ENCODE results near the gene HSP90B1. TPM values are rescaled to one million over a fixed set of nuclear protein-coding genes. Genes with fewer than 3 reads are reported as not detected.

The HSP90B1 gene
- 100 to 1,000 TPM; 300 to 652 TPM for total RNA-seq

- H3K4me3 ChIP-seq, result peak within 1 kb of the TSS; percentile 67 to 70
- no peaks in the 10 kb centered on the region for H3K36me3 ChIP-seq
- H3K27me3 ChIP-seq (replicated peaks; ENCODE audit: insufficient read depth), result no peaks in the 10 kb centered on the region
- H3K4me1 ChIP-seq (replicated peaks), result no peaks in the 10 kb centered on the region
- WGBS, result under 1% methylated on average over 44 of the region's 56 CpGs
- DNase-seq (ENCODE audit: low spot score), result peak; percentile 100
- H3K27ac ChIP-seq, result peak within 1 kb of the TSS; percentile 84 to 92
- no peaks in the 10 kb centered on the region for H3K9me3 ChIP-seq
- peak; percentile 98 for TF ChIP-seq POLR2A (IDR thresholded peaks at IDR 0.05)
- peak in 1 of 4 experiments; percentile 24 for TF ChIP-seq CTCF (IDR thresholded peaks at IDR 0.05)
- TF ChIP-seq POLR2AphosphoS5 (IDR thresholded peaks at IDR 0.05), result peak; percentile 97
- intact Hi-C loops (cut with DNase I), result no loop called here
Observed at GRCh38 chr12:103930034-103930786, at the start of gene HSP90B1. HSP90B1 (plus strand) TSS chr12:103930410; CDS start chr12:103930516, 106 bp downstream.

DNA sequence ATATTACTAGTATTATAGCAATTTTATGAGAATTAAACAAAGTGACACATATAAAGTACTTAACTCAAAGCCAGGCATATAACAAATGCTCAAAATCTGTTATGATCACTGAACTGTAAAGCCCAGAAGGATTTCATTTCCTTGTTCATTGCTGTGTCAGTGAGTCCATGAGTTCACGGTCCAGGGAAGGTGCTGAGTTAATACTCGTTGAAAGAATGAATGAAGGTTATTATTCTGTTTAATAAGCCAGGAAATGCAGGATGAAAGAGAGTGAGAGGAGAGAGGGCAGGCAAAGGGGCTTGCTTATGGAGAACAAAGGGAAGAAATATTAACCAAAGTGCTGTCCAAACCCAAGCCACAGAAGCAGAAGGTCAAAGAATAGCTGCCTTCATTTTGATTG, 48.9 kb upstream of the HSP90B1 start:
- DNase-seq (ENCODE audit: low spot score), result no peak
- Histone ChIP-seq H3K27me3 (replicated peaks; ENCODE audit: insufficient read depth) (no peaks in the 10 kb centered on the region), H3K9me3 (no peaks in the 10 kb centered on the region), H3K4me1 (replicated peaks) (no peaks in the 10 kb centered on the region), H3K27ac (no peak overlapping the region), H3K36me3 (no peaks in the 10 kb centered on the region), H3K4me3 (no peak overlapping the region)
- intact Hi-C loops (cut with DNase I), result no loop called here
- 41% methylated on average over 2 of the region's 2 CpGs for WGBS
- TF ChIP-seq POLR2A (IDR thresholded peaks at IDR 0.05) (no peak), POLR2AphosphoS5 (IDR thresholded peaks at IDR 0.05) (no peak), CTCF (IDR thresholded peaks at IDR 0.05) (no peak)

DNA sequence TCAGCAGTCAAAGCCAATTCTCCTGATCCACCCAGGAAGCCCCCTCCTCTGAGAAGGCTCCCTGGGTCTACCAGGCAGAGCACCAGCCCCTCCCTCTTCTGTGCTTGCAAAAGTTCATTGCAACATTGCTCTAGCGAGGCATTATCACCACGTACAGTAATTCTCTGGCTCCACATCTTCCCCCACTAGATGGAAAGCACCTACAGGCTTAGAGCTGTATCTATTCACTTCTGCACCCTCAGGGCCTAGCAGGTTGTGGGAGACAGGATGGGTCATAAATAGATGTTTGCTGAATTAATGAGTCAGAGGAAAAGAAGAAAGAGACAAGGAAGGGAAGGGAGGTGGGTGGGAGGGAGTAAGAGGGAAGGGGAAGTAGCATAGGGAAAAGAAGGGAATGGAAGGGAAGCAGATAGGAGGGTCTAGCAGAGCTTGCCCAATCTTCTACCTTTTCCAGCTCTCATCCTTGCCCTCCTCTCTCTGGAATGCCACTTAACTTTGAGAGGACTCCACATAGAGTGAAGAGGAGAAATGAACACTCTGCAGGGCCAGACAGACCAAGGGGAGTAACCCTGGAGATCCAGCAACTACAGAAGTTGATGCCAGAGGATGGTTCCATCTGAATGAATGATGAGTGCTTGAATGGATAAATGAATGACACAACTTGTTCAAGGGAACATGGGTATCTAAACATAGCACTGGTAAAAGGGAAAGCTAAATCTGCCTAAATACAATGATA, 47.2 kb upstream of the HSP90B1 start:
- WGBS, result 58% methylated on average over 2 of the region's 2 CpGs
- Histone ChIP-seq H3K4me3 (no peak overlapping the region), H3K27me3 (replicated peaks; ENCODE audit: insufficient read depth) (no peaks in the 10 kb centered on the region), H3K36me3 (no peaks in the 10 kb centered on the region), H3K27ac (no peak overlapping the region), H3K4me1 (replicated peaks) (no peaks in the 10 kb centered on the region), H3K9me3 (no peaks in the 10 kb centered on the region)
- TF ChIP-seq CTCF (IDR thresholded peaks at IDR 0.05) (no peak), POLR2A (IDR thresholded peaks at IDR 0.05) (no peak), POLR2AphosphoS5 (IDR thresholded peaks at IDR 0.05) (no peak)
- intact Hi-C loops (cut with DNase I), result no loop called here
- DNase-seq (ENCODE audit: low spot score), result no peak

- H3K4me3 ChIP-seq, result no peak overlapping the region
- H3K4me1 ChIP-seq (replicated peaks), result no peaks in the 10 kb centered on the region
- H3K9me3 ChIP-seq, result no peaks in the 10 kb centered on the region
- no peak for TF ChIP-seq POLR2A (IDR thresholded peaks at IDR 0.05)
- TF ChIP-seq POLR2AphosphoS5 (IDR thresholded peaks at IDR 0.05), result no peak
- no peak for TF ChIP-seq CTCF (IDR thresholded peaks at IDR 0.05)
- 86% methylated on average over 2 of the region's 2 CpGs for WGBS
- intact Hi-C loops (cut with DNase I), result no loop called here
- no peak for DNase-seq (ENCODE audit: low spot score)
- no peaks in the 10 kb centered on the region for H3K36me3 ChIP-seq
- H3K27me3 ChIP-seq (replicated peaks; ENCODE audit: insufficient read depth), result no peaks in the 10 kb centered on the region
- no peak overlapping the region for H3K27ac ChIP-seq
Observed at GRCh38 chr12:103883908-103884307, 46.3 kb upstream of the HSP90B1 start.
